GM18951 (cell line): ENCODE results near the gene TMEM115.
A peak's percentile ranks its signal among the peaks of the same experiment; 100 is the strongest.

ENCODE experiments used
- POLR2A ChIP-seq: IDR thresholded peaks from 4 replicates; pipeline ENCODE4 v1.6.1; 2011; ENCODE audit warnings: mild to moderate bottlenecking; ENCODE audit not compliant: insufficient read length, insufficient read depth; ENCODE audit errors: extremely low read depth
- in situ Hi-C: fragments of 300-500 bp; cut with MboI; formaldehyde crosslinking; loops from one replicate; pipeline ENCODE4 v1.12.0; 2022; ENCODE audit warnings: low sequenced_read_pairs, mixed read lengths, inconsistent platforms; ENCODE audit not compliant: unreplicated experiment

TMEM115 gene

DNA sequence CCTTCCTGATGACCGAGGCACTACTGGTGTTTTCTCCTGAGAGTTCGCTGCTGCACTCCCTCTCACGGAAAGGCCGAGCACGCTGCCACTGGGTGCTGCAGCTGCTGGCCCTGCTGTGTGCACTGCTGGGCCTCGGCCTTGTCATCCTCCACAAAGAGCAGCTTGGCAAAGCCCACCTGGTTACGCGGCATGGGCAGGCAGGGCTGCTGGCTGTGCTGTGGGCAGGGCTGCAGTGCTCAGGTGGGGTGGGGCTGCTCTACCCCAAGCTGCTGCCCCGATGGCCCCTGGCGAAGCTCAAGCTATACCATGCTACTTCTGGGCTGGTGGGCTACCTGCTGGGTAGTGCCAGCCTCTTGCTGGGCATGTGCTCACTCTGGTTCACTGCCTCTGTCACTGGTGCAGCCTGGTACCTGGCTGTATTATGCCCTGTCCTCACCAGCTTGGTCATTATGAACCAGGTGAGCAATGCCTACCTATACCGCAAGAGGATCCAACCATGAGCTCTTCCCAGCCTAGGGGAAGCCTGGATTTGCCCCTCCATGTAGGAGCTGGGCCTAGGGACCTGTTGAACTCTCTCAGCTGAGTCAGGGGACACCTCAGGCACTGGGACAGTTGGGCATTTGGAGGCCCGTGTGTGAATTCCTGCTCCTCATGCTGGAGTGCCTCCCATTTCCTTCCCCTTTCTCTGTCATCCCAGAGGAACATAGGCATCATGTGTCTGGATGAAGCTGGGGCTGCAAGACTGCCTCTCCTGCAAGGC, 5.9 kb downstream of the TMEM115 start:
- TF ChIP-seq POLR2A: no peak

DNA sequence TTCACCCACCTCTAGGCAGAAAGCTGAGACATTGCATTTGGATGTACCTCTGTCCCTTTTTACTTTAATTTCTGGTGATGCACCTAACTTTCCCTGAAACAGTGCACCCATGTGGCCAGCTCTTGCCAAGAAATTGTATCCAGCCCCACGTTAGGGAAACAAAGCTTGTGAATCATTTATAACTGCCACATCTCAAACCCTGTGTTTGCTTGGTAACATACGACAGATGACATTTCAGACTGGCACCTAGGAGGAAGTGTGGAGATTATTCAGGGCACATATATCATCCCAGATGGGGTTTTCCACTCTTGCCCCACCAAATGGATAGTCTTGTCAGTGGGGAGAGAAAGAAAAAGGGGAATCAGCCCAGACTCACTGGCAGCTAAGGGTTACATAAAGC, 6.5 kb downstream of the TMEM115 start:
- TF ChIP-seq POLR2A: no peak
- in situ Hi-C loops: no loop called here

More for the DNA sequence above, 5.9 kb downstream of the TMEM115 start:
- in situ Hi-C loops: no loop called here

DNA sequence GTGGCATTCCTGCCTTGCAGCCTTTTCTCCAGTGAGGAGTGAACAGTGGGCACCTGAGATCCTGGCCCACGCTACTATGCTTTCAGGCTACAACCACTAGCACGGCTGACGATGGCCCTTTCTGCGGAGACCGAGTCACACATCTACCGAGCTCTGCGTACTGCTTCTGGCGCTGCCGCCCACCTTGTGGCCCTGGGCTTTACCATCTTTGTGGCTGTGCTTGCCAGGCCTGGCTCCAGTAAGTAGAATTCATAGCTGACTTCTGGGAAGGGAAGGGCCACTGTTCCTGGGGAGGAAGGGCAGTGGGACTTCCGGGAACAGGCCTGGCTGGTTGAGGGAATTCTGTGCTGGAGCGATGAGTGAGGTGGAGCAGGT, 8.0 kb downstream of the TMEM115 start:
- no peak for TF ChIP-seq POLR2A
- in situ Hi-C loops: no loop called here

GRCh38 chr3:50350527-50351322, 8.6 kb downstream of the TMEM115 start, which contains the start of the genes CYB561D2 and NPRL2:
TSS of gene CYB561D2 (plus strand) at chr3:50350862. CDS start at chr3:50351434, 572 bp downstream.
TSS of gene NPRL2 (minus strand) at chr3:50350775. CDS start at chr3:50350652, 123 bp downstream.
- TF ChIP-seq POLR2A: peak; percentile 96
- in situ Hi-C loops: no loop called here

GRCh38 chr3:50350213-50350526, 9.2 kb downstream of the TMEM115 start:
- in situ Hi-C loops: no loop called here
- TF ChIP-seq POLR2A: no peak

DNA sequence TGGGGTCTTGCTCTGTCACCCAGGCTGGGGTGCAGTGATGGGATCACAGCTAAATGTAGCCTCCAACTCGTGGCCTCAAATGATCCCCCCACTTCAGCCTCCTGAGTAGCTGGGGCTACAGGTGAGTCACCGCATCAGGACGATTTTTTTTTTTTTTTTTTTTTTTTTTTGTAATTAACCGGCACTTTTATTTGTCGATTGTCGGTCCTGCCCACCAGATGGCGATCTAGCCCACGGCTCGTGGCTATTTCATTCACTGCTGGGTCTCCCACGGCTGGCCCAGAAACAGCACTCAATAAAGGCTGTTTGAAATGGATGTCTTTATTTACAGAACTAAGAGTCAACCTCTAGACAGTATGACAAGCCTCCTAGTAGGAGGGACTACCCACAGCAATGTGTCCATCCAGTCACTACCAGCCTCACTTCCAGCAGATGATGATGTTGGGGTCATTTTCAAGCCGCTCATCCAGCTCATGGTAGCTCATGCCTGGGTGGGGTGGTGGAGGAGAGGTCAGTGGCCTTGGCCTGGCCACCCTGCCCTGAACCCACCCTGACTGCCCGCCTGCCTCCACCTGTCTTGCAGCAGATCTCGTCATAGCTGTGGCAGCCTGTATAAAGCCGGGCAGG, 12.0 kb downstream of the TMEM115 start:
- in situ Hi-C loops: loop anchor here (10.0 kb wide), 1 partner anchor 198 kb away; no protein-coding TSS in a partner anchor
- TF ChIP-seq POLR2A: no peak

DNA sequence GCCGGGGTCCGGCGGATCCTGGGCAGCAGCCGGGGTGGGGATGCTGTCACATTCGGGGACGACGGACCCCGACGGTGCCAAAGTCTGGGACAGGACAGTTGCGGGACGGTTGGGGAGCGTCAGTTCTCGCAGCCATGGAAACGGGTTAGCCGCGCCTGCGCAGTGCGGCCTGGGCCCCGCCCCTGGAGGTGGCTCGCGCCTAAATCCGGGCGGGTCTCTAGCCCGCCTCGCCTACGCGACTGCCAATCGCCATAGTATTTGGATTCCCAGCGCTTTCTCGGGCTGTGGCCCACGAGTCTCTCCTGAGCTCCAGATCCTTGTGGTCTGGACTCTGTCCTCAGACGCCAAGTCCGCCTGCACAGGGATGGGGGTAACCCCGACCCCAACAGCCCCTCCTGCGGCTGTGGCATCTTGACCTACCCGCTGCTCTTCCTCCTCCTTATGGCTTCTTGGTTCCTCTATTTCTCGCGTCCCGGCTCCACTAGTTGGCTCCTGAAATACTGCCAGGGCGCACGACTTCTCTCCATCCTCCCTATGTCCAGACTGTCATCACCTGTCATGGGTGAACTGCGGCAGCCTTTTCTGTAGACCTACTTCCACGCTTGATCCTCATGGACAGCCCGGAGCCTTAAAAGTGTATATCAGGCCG, 13.6 kb downstream of the TMEM115 start, which contains the start of gene ZMYND10:
Gene ZMYND10 (minus strand): TSS at position 147 of the 649 bp plus-strand sequence. CDS start 153 bp downstream, outside the sequence.
- in situ Hi-C loops: loop anchor here (10.0 kb wide), 1 partner anchor 199 kb away; no protein-coding TSS in a partner anchor
- TF ChIP-seq POLR2A: no peak

GRCh38 chr3:50345008-50345407, 14.3 kb downstream of the TMEM115 start:
- TF ChIP-seq POLR2A: no peak
- in situ Hi-C loops: loop anchor here (10.0 kb wide), 1 partner anchor 200 kb away; no protein-coding TSS in a partner anchor

- no peak for TF ChIP-seq POLR2A
- in situ Hi-C loops: loop anchor here (10.0 kb wide), 1 partner anchor 202 kb away; no protein-coding TSS in a partner anchor
Observed at GRCh38 chr3:50342813-50343633, 16.3 kb downstream of the TMEM115 start.

DNA sequence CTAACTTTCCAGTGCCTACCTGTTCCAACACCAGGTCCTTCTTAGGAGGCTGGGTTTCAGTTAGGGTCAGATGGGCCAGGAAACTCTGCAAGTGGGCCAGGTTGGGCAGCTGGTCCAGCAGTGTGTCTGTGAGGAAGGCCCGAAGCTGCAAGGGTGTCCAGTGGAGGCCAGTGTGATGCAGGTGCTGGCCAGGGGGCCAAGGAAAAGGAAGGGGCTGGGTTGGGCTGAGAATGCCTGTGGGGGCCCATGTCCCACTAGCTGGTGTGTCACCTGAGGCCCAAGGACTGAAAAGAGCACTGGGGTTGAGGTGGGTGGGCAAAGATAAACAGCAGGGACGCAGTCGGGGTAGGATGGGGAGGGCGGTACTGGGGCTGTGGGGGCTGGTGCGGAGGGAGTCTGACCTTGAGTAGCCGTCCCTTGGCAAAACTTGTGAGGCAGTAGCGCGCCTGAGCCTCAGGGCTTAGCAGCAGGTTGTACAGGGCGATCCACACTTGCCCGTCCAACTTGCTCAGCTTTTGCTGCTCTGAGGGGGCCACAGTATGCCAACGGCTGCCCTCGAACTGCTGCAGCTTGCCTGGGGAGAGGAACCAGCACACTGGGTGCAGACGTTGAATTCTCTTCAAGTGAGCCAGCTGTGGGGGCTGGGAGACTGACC, 17.2 kb downstream of the TMEM115 start:
- in situ Hi-C loops: loop anchor here (10.0 kb wide), 1 partner anchor 203 kb away; no protein-coding TSS in a partner anchor

DNA sequence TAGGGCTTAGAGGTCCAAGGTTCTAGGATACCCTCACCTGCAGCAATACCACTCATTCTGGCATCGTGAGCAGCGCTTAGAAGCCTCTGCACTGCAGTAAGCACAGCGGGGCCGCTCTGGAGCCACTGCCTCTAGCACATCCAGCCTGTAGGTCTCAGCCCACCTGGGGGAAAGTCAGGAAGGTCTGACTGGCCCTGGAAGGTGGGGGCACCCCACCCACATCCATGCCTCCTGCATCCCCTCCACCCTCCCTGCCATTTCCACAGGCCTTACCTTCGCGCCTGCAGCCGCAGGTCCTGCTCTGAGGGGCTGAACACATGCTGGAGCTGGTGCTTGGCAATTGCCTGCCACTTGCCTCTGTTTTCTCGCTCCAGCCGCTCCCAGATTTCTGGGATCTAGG, 17.8 kb downstream of the TMEM115 start:
- in situ Hi-C loops: loop anchor here (10.0 kb wide), 1 partner anchor 203 kb away; no protein-coding TSS in a partner anchor
- no peak for TF ChIP-seq POLR2A

More for the DNA sequence above, 17.2 kb downstream of the TMEM115 start:
- TF ChIP-seq POLR2A: no peak
